ENCODE results near the gene DNER.

Gene DNER

DNA sequence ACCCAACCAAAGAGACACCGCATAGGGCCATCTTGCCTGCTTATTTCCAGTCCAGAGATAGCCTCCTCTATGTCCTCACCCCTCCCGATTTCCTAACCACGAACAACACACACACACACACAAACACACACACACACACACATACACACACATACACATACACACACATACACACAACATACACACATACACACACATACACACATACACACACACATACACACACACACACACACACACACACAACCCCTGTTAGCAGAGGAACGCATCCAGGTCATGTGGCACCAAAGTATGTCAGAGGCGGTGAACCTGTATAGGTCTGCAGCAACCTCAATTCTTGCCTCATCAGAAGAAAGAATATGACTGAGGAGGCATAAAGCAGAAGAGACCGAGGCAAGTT is 18.5 kb upstream of the DNER start:
- Histone ChIP-seq H3K4me3 (replicated peaks; ENCODE audit: low read depth, low read length) (no peak overlapping the region), H3K36me3 (ENCODE audit: control insufficient read depth, insufficient read depth, low read length) (no peaks in the 10 kb centered on the region), H3K27me3 (replicated peaks; ENCODE audit: control insufficient read depth, insufficient read depth, low read length) (peaks cover 1% of the 10 kb centered on the region)
- TF ChIP-seq, protein P1, sequence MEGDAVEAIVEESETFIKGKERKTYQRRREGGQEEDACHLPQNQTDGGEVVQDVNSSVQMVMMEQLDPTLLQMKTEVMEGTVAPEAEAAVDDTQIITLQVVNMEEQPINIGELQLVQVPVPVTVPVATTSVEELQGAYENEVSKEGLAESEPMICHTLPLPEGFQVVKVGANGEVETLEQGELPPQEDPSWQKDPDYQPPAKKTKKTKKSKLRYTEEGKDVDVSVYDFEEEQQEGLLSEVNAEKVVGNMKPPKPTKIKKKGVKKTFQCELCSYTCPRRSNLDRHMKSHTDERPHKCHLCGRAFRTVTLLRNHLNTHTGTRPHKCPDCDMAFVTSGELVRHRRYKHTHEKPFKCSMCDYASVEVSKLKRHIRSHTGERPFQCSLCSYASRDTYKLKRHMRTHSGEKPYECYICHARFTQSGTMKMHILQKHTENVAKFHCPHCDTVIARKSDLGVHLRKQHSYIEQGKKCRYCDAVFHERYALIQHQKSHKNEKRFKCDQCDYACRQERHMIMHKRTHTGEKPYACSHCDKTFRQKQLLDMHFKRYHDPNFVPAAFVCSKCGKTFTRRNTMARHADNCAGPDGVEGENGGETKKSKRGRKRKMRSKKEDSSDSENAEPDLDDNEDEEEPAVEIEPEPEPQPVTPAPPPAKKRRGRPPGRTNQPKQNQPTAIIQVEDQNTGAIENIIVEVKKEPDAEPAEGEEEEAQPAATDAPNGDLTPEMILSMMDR (IDR thresholded peaks at IDR 0.05; ENCODE audit: insufficient read depth, low read length, poor library complexity, severe bottlenecking) = no peak
- no peak for DNase-seq (ENCODE audit: extremely low read depth, insufficient read length)

DNA sequence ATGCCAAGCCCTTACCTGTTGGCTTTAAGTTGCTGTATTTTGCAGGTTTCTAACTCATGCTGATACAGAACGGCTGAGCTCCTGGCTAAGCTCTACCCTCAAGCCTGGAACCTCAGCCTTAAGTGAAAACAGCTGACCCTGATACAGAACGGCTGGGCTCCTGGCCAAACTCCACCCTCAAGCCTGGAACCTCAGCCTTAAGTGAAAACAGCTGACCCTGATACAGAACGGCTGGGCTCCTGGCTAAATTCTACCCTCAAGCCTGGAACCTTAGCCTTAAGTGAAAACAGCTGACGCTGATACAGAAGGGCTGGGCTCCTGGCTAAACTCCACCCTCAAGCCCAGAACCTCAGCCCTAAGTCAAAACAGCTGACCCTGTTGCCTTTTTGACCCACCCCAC is 17.6 kb upstream of the DNER start:
- no peak for DNase-seq (ENCODE audit: extremely low read depth, insufficient read length)
- TF ChIP-seq, protein P1 (IDR thresholded peaks at IDR 0.05; ENCODE audit: insufficient read depth, low read length, poor library complexity, severe bottlenecking) = no peak
- Histone ChIP-seq H3K27me3 (replicated peaks; ENCODE audit: control insufficient read depth, insufficient read depth, low read length) (peaks cover 1% of the 10 kb centered on the region), H3K36me3 (ENCODE audit: control insufficient read depth, insufficient read depth, low read length) (no peaks in the 10 kb centered on the region), H3K4me3 (replicated peaks; ENCODE audit: low read depth, low read length) (no peak overlapping the region)

DNA sequence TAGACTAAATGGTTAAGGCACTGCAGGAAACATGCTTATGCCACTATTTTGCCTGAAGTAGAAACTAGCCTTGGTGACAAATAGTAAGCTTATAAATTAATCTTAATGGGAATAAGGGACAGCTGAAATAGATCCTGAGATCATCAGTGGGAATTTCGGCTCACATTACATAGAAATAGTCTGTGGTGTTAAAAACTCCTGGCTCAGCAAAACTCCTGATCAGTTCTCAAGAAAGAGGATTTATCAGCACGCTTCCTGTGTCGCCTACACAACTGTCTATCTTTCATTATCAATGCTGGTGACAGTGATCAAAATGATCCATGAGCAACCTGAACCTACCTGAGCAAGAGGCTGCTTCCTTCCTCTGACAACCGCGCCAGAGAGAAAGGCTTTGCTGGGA is 17.0 kb upstream of the DNER start:
- Histone ChIP-seq H3K36me3 (ENCODE audit: control insufficient read depth, insufficient read depth, low read length) (no peaks in the 10 kb centered on the region), H3K4me3 (replicated peaks; ENCODE audit: low read depth, low read length) (no peak overlapping the region), H3K27me3 (replicated peaks; ENCODE audit: control insufficient read depth, insufficient read depth, low read length) (peaks cover 1% of the 10 kb centered on the region)
- TF ChIP-seq, protein P1 (IDR thresholded peaks at IDR 0.05; ENCODE audit: insufficient read depth, low read length, poor library complexity, severe bottlenecking) = no peak
- no peak for DNase-seq (ENCODE audit: extremely low read depth, insufficient read length)

DNA sequence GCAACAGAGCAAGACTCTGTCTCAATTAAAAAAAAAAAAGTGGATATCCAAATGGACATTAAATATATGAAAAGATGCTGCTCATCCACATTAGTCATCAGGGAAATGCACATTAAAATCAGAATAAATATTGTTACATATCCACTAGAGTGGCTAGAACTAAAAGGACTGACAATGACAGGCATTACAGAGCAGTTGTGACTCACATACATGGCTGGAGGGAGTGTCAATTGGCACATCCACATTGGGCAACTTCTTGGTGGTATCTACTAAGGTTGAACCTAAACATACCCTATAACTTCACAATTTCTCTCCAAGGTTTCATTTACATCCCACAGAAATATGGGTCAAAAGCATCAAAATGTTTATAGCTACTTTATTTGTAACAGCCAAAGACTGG is 14.0 kb upstream of the DNER start:
- TF ChIP-seq, protein P1 (IDR thresholded peaks at IDR 0.05; ENCODE audit: insufficient read depth, low read length, poor library complexity, severe bottlenecking) = no peak
- no peak overlapping the region for H3K4me3 ChIP-seq (replicated peaks; ENCODE audit: low read depth, low read length)
- peaks cover 1% of the 10 kb centered on the region for H3K27me3 ChIP-seq (replicated peaks; ENCODE audit: control insufficient read depth, insufficient read depth, low read length)
- no peak for DNase-seq (ENCODE audit: extremely low read depth, insufficient read length)
- no peaks in the 10 kb centered on the region for H3K36me3 ChIP-seq (ENCODE audit: control insufficient read depth, insufficient read depth, low read length)

DNA sequence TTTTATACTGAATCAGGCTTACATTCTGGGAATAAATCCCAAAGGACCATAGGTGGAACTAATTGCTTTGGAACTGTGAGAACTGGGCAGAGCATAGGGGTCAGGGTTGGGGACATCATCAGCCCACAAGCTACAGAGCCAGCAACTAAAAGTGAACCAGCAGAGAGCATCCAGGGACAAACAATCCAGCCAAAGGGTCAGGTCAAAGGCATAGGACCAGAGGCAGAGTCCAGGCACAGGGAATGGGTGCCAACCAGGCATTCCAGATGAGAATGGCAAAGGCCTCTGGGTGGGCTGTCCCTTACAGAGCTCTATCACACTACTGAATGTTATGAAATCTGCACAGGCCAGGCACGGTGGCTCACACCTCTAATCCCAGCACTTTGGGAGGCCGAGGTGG is 12.3 kb upstream of the DNER start:
- no peak overlapping the region for H3K4me3 ChIP-seq (replicated peaks; ENCODE audit: low read depth, low read length)
- no peaks in the 10 kb centered on the region for H3K36me3 ChIP-seq (ENCODE audit: control insufficient read depth, insufficient read depth, low read length)
- TF ChIP-seq, protein P1 (IDR thresholded peaks at IDR 0.05; ENCODE audit: insufficient read depth, low read length, poor library complexity, severe bottlenecking) = no peak
- DNase-seq (ENCODE audit: extremely low read depth, insufficient read length) = no peak
- H3K27me3 ChIP-seq (replicated peaks; ENCODE audit: control insufficient read depth, insufficient read depth, low read length) = no peaks in the 10 kb centered on the region; the same call in 1 of the 2 replicates

All from GM06990 (cell line).